ENCODE data around the gene GBA3.

- TF ChIP-seq CTCF (IDR thresholded peaks at IDR 0.05) = no peak
- TF ChIP-seq POLR2A (IDR thresholded peaks at IDR 0.05) = no peak
Observed at GRCh38 chr4:22762548-22762947, 69.8 kb downstream of the GBA3 start.
